Glutamatergic neuron (in vitro differentiated cells): ENCODE measurements around the gene FCHO1. TPM values are rescaled to one million over a fixed set of nuclear protein-coding genes. Genes with fewer than 3 reads are reported as not detected.
A peak's percentile ranks its signal among the peaks of the same experiment; 100 is the strongest.
"Not testable (repeated sequence)": the region's sequence is repeated elsewhere in the genome, so short reads cannot be mapped to it uniquely, and the experiment has no call there.

ENCODE experiments used
- DNase-seq: peaks from one replicate; pipeline ENCODE4 v3.0.0; 2022
- H3K27ac Mint-ChIP-seq: one replicate; pipeline ENCODE4 v1.8.0; 2020; ENCODE audit warnings: mild to moderate bottlenecking, mixed read lengths, inconsistent platforms; ENCODE audit not compliant: unreplicated experiment
- H3K27me3 Mint-ChIP-seq: one replicate; pipeline ENCODE4 v1.8.0; 2020; ENCODE audit warnings: mild to moderate bottlenecking, moderate library complexity, mixed read lengths, inconsistent platforms; ENCODE audit not compliant: unreplicated experiment
- H3K36me3 Mint-ChIP-seq: one replicate; pipeline ENCODE4 v1.8.0; 2020; ENCODE audit warnings: mild to moderate bottlenecking, mixed read lengths, inconsistent platforms; ENCODE audit not compliant: unreplicated experiment
- H3K4me1 Mint-ChIP-seq: one replicate; pipeline ENCODE4 v1.8.0; 2020; ENCODE audit warnings: mild to moderate bottlenecking, low read depth, mixed read lengths, inconsistent platforms; ENCODE audit not compliant: unreplicated experiment
- H3K4me3 Mint-ChIP-seq: one replicate; pipeline ENCODE4 v1.8.0; 2020; ENCODE audit warnings: mild to moderate bottlenecking, mixed read lengths, inconsistent platforms; ENCODE audit not compliant: unreplicated experiment
- H3K9me3 Mint-ChIP-seq: one replicate; pipeline ENCODE4 v1.8.0; 2020; ENCODE audit warnings: mild to moderate bottlenecking, moderate library complexity, mixed read lengths, inconsistent platforms; ENCODE audit not compliant: unreplicated experiment
- total RNA-seq: library from RNA; stranded (reverse); fragmentation: NEBNext Ultra II Directional; extraction: Animal tissue kit (Norgen Biotek cat#: 25700); gene quantifications from one replicate; pipeline ENCODE4 v1.2.1, GENCODE V29; 2021; ENCODE audit not compliant: unreplicated experiment
- TF ChIP-seq, protein P1 (sequence below): fragments of 200-600 bp; sonication (generic); IDR thresholded peaks from one replicate; pipeline ENCODE4 v1.5.0; 2021; ENCODE audit not compliant: partially characterized antibody, unreplicated experiment

Gene FCHO1
- total RNA-seq, 1 donor from 2014 or later = 45.2 TPM

- Mint-ChIP-seq H3K36me3 (peaks cover 6% of the 10 kb centered on the region), H3K27me3 (no peaks in the 10 kb centered on the region), H3K27ac (no peak overlapping the region), H3K4me3 (no peak overlapping the region), H3K4me1 (no peaks in the 10 kb centered on the region), H3K9me3 (peaks cover 3% of the 10 kb centered on the region)
- DNase-seq = no peak
- TF ChIP-seq, protein P1, sequence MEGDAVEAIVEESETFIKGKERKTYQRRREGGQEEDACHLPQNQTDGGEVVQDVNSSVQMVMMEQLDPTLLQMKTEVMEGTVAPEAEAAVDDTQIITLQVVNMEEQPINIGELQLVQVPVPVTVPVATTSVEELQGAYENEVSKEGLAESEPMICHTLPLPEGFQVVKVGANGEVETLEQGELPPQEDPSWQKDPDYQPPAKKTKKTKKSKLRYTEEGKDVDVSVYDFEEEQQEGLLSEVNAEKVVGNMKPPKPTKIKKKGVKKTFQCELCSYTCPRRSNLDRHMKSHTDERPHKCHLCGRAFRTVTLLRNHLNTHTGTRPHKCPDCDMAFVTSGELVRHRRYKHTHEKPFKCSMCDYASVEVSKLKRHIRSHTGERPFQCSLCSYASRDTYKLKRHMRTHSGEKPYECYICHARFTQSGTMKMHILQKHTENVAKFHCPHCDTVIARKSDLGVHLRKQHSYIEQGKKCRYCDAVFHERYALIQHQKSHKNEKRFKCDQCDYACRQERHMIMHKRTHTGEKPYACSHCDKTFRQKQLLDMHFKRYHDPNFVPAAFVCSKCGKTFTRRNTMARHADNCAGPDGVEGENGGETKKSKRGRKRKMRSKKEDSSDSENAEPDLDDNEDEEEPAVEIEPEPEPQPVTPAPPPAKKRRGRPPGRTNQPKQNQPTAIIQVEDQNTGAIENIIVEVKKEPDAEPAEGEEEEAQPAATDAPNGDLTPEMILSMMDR = no peak
Observed at GRCh38 chr19:17772172-17772571, 20.9 kb downstream of the FCHO1 start.

DNA sequence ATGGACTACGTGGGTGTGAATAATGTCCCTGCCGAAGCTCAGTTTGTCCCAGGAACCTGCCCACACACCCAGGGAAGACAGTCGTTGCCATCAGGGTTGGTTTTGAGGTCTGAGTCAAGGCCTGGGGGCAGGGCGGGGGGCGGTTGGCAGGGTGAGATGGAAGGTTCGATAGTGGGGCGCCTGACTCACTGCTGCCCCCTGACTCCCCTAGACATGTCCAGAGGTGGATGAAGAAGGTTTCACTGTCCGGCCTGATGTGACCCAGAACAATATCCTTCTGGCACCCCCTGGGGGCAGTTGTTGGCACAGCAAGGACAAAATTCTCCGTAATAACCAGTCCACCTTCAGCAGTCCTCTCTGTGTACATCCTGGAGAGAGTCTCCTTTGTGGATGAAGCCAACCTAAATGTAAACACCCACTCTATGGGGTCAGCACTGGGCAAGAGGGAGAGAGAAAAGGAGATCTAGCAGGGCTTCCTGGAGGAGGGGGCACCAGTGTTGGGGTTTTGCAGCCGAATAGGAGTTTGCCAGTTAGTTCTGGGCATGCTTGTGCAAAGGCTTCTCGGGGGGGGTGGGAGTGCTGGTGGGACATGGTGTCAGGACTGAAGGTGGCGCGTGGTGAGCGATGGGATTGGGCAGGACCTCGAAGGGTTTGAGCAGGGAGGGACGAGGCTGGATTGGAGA, 24.1 kb downstream of the FCHO1 start:
- Mint-ChIP-seq H3K9me3 (peaks cover 5% of the 10 kb centered on the region), H3K36me3 (peaks cover 6% of the 10 kb centered on the region), H3K4me3 (no peak overlapping the region), H3K4me1 (peaks cover 2% of the 10 kb centered on the region), H3K27me3 (peaks cover 3% of the 10 kb centered on the region), H3K27ac (no peak overlapping the region)
- DNase-seq = peak; percentile 71
- TF ChIP-seq, protein P1 = peak; percentile 66

GRCh38 chr19:17775991-17776803, 24.9 kb downstream of the FCHO1 start:
- no peak for DNase-seq
- TF ChIP-seq, protein P1 = no peak
- Mint-ChIP-seq H3K4me3 (no peak overlapping the region), H3K27me3 (peaks cover 3% of the 10 kb centered on the region), H3K9me3 (peaks cover 5% of the 10 kb centered on the region), H3K36me3 (peaks cover 6% of the 10 kb centered on the region), H3K4me1 (peaks cover 2% of the 10 kb centered on the region), H3K27ac (peak overlapping the region; percentile 22)

- H3K4me3 Mint-ChIP-seq = not testable (repeated sequence)
Observed at GRCh38 chr19:17777840-17778239, 26.6 kb downstream of the FCHO1 start.

DNA sequence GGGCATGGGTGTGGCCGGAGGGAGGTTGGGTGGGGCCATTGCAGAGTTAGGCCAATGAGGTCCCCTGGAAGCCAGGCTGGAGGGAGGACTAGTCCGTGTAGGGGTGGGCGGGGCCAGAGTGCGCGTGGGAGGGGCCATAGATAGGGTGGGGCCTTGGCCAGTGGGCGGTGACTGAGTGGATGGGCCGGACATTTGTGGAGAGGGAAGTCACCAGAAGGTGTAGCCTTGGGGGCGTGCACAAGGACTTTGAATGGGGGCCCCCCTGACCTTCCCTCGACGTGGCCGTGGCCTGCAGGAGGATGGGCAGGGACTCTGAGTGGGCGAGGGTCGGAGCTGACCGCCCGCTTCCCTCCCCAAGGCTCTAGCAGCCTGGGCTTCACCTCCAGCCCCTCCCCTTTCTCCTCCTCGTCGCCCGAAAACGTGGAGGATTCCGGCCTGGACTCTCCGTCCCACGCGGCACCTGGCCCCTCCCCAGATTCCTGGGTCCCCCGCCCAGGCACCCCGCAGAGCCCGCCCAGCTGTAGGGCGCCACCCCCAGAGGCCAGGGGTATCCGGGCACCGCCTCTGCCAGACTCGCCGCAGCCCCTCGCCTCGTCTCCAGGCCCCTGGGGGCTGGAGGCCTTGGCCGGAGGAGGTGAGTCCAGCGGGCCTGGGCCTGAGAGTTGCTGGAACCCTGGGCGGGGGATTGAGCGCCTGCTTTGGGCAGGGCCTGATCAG, 27.1 kb downstream of the FCHO1 start:
- peaks cover 9% of the 10 kb centered on the region for H3K9me3 Mint-ChIP-seq
- peak overlapping the region; percentile 81 for H3K4me3 Mint-ChIP-seq
- H3K36me3 Mint-ChIP-seq = peaks cover 11% of the 10 kb centered on the region
- peak; percentile 80 for DNase-seq
- H3K27ac Mint-ChIP-seq = no peak overlapping the region
- H3K4me1 Mint-ChIP-seq = peaks cover 2% of the 10 kb centered on the region
- peaks cover 5% of the 10 kb centered on the region for H3K27me3 Mint-ChIP-seq
- TF ChIP-seq, protein P1 = peak; percentile 10

More at GRCh38 chr19:17777840-17778239, 26.6 kb downstream of the FCHO1 start:
- Mint-ChIP-seq H3K9me3 (peaks cover 11% of the 10 kb centered on the region), H3K36me3 (peaks cover 11% of the 10 kb centered on the region)
- not testable (repeated sequence) for H3K27me3 Mint-ChIP-seq, H3K27ac Mint-ChIP-seq, DNase-seq, H3K4me1 Mint-ChIP-seq
